ENCODE results near the gene CCDC60.

GRCh38 chr12:119501052-119501451 lies 166.5 kb downstream of the CCDC60 start:
- TF ChIP-seq CTCF (IDR thresholded peaks at IDR 0.05) (no peak), POLR2A (IDR thresholded peaks at IDR 0.05) (no peak)

Measured in breast epithelium (tissue), 3 donors.